ENCODE measurements around the gene TIFAB.

- no peak for TF ChIP-seq CTCF (IDR thresholded peaks at IDR 0.05)
- TF ChIP-seq ZFX (IDR thresholded peaks at IDR 0.05; ENCODE audit: borderline replicate concordance) = no peak
Measured at GRCh38 chr5:135469911-135470310, 17.8 kb upstream of the TIFAB start.

Data from 22Rv1 (cell line).